Heart left ventricle (tissue), 13 donors: Measurements from ENCODE around the gene CDC20.
"Not testable (repeated sequence)": the region's sequence is repeated elsewhere in the genome, so short reads cannot be mapped to it uniquely, and the experiment has no call there.

Source experiments
- CTCF ChIP-seq, 12 donors: fragments of 200-600 bp; sonication (generic) in 4 of 12; IDR thresholded peaks; one replicate each; pipeline versions ENCODE4 v1.5.0 to v1.8.0; 2018 to 2022; ENCODE audit warnings: antibody characterized with exemption in 12 of 12, mild to moderate bottlenecking in 5 of 12
- POLR2A ChIP-seq, 2 donors: fragments of 450-650 bp; IDR thresholded peaks; one replicate each; pipeline ENCODE4 v1.6.1; 2017; ENCODE audit warnings: antibody characterized with exemption in 2 of 2, mild to moderate bottlenecking in 2 of 2, moderate library complexity in 2 of 2
- donor health status: ischemic (EF 13 %, LVEDD 7.1; RV severe dilation, severe dysfunction).
- donor health status: DM: no; HTN: yes; CAD: no.
- donor health status: DM: no; HTN: no; CAD: no.
- donor health status: ischemic (EF 25% LVEDD 6.9; RV normal size, moderate dysfunction).
- donor health status: ischemic (EF 25% LVEDD 5.7; RV mildly dilated, moderate dysfunction).
- donor health status: ischemic (EF 35%, LVEDD 5.7; RV mildly dilated, moderate dysfunction).
- donor health status: nonischemic (EF 11% LVEDD 7.7; RV severe dilation, severe dysfunction).
- donor health status: DM: yes; HTN: yes; CAD: no.
- donor health status: PGD.
- donor health status: ischemic (EF 29% LVEDD 5.4; RV normal size, mild dysfunction).
- donor health status: nonischemic (EF 23%, LVEDD 6.1; RV moderate dilation, normal function).

- not testable (repeated sequence) for TF ChIP-seq CTCF, POLR2A (IDR thresholded peaks at IDR 0.05)
These were observed 11.0 kb downstream of the CDC20 start for GRCh38 chr1:43369779-43370178.
